ENCODE data around the gene GPR146. TPM values are rescaled to one million over a fixed set of nuclear protein-coding genes. Genes with fewer than 3 reads are reported as not detected.

The GPR146 gene
- total RNA-seq, 1 experiment from 2014 or later: 2.9 TPM

- POLR2A ChIA-PET: no interaction called here
These were observed 46.6 kb downstream of the GPR146 start for GRCh38 chr7:1090686-1091643.

GRCh38 chr7:1091644-1092027 lies 47.3 kb downstream of the GPR146 start:
- no TSS peak for BruUV-seq (replicated peaks)
- Histone ChIP-seq H3K27ac (ENCODE audit: low read length) (no peak overlapping the region), H3K36me3 (ENCODE audit: control insufficient read depth, insufficient read depth, low read length) (no peaks in the 10 kb centered on the region), H3K9me3 (ENCODE audit: control insufficient read depth, insufficient read depth, low read depth, low read length) (no peaks in the 10 kb centered on the region), H3K27me3 (ENCODE audit: control insufficient read depth, insufficient read depth, low read length) (no peaks in the 10 kb centered on the region), H3K4me3 (ENCODE audit: low read depth in 2 of 2, low read length in 2 of 2) (no peak overlapping the region), H3K4me1 (ENCODE audit: control insufficient read depth, insufficient read depth, low read length) (peaks cover 27% of the 10 kb centered on the region)
- ChIA-PET POLR2A (no interaction called here), CTCF (no interaction called here)
- intact Hi-C loops (cut with micrococcal nuclease; ENCODE audit: unreplicated experiment): no loop called here
- in situ Hi-C loops (cut with HindIII; ENCODE audit: low pct_unique_long_range_greater_than_20kb, low sequenced_read_pairs): no loop called here
- DNase-seq (ENCODE audit: low read depth, low spot score) (no peak), ATAC-seq (no peak)
- TF ChIP-seq POLR2AphosphoS5 (IDR thresholded peaks at IDR 0.05; ENCODE audit: low read depth, low read length): no peak
- TF ChIP-seq SIN3A (IDR thresholded peaks at IDR 0.05; ENCODE audit: borderline replicate concordance, insufficient read depth, low read depth, low read length): no peak
- TF ChIP-seq CTCF (IDR thresholded peaks at IDR 0.05): no peak
- TF ChIP-seq TCF7L2 (IDR thresholded peaks at IDR 0.05; ENCODE audit: low read depth, low read length): no peak

More at GRCh38 chr7:1090686-1091643, 46.6 kb downstream of the GPR146 start:
- intact Hi-C loops (cut with micrococcal nuclease; ENCODE audit: unreplicated experiment): no loop called here
- TF ChIP-seq CTCF (IDR thresholded peaks at IDR 0.05) (no peak), POLR2AphosphoS5 (IDR thresholded peaks at IDR 0.05; ENCODE audit: low read depth, low read length) (no peak), REST (IDR thresholded peaks at IDR 0.05; ENCODE audit: insufficient read depth in 1 of 2, low read depth in 2 of 2, low read length in 1 of 2) (no peak), TCF7L2 (IDR thresholded peaks at IDR 0.05; ENCODE audit: low read depth, low read length) (no peak), SIN3A (IDR thresholded peaks at IDR 0.05; ENCODE audit: borderline replicate concordance, insufficient read depth, low read depth, low read length) (no peak)
- DNase-seq (ENCODE audit: low read depth, low spot score): no peak
- in situ Hi-C loops (cut with HindIII; ENCODE audit: low pct_unique_long_range_greater_than_20kb, low sequenced_read_pairs): no loop called here
- BruUV-seq (replicated peaks): no TSS peak
- peaks cover 30% of the 10 kb centered on the region for H3K4me1 ChIP-seq (ENCODE audit: control insufficient read depth, insufficient read depth, low read length)
- H3K36me3 ChIP-seq (ENCODE audit: control insufficient read depth, insufficient read depth, low read length): no peaks in the 10 kb centered on the region
- ATAC-seq: no peak
- CTCF ChIA-PET: interaction anchor here (0.5 kb wide), 1 partner anchor 18 kb away, joined by 3 read pairs; no protein-coding TSS in a partner anchor
- no peak overlapping the region for H3K4me3 ChIP-seq (ENCODE audit: low read depth in 2 of 2, low read length in 2 of 2)
- H3K27ac ChIP-seq (ENCODE audit: low read length): no peak overlapping the region
- no peaks in the 10 kb centered on the region for H3K9me3 ChIP-seq (ENCODE audit: control insufficient read depth, insufficient read depth, low read depth, low read length)
- H3K27me3 ChIP-seq (ENCODE audit: control insufficient read depth, insufficient read depth, low read length): no peaks in the 10 kb centered on the region

All from Panc1 (cell line).